Measurements from ENCODE around the gene AIFM3.

AIFM3 gene

DNA sequence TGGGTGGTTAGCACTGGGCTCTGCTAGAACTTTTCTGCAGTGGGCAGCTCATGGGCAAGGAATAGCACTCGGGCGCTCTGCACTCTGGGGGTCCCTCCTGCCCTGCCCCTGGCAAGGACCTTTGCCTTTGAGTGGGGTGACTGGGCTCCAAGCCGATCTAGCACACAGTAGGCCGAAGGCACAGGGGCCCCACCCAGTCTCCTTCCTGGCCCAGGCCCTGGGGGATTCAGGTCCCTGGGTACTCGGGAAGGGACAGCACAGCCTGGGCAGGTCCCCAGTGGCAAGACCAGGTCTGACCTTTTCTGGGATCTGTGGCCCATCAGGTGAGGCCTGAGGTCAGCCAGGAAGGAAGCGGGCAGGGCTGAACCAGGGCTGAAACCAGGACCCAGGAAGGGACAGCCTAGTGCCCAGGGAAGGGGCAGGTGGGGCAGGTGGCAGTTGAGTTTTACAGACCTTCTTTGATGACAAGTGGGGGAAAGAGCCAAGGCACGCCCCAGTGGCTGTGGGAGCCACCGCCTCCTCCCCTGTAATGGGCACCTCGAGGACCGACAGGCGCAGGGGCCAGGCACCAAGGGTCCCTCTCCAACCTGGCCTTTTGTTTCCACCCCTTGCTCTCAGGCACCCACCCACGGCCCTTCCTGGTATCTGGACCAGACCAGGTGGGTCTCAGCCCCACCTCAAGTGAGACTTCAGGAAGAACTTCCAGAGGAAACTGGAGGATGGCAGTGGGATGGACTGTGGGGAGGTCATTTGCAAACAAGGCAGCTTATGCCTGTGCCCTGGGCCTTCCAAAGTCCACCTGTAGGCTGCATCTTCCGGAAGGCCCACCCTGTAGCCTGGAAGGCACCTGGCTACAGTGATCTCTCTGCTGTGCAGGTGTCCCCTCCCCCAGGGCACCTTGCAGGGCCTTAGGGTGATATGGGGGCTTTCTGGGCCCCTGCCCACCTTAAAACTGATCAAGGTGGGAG is 883 bp upstream of the AIFM3 start:
- Histone ChIP-seq H3F3A (ENCODE audit: low read depth) (no peaks in the 10 kb centered on the region), H3K27me3 (ENCODE audit: insufficient read depth, low read length, poor library complexity, severe bottlenecking) (no peaks in the 10 kb centered on the region), H3K4me1 (ENCODE audit: insufficient read depth, low read length, poor library complexity, severe bottlenecking) (peaks cover 5% of the 10 kb centered on the region), H3K36me3 (ENCODE audit: insufficient read depth, low read length) (no peaks in the 10 kb centered on the region), H3K9me3 (ENCODE audit: insufficient read depth, low read depth, low read length) (no peaks in the 10 kb centered on the region), H3K79me2 (ENCODE audit: insufficient read depth, low read length) (no peaks in the 10 kb centered on the region), H3K9ac (ENCODE audit: low read depth, low read length, poor library complexity, severe bottlenecking) (no peak overlapping the region), H3K4me3 (ENCODE audit: low read length, poor library complexity, severe bottlenecking) (no peak overlapping the region), H4K20me1 (ENCODE audit: insufficient read depth, low read length, poor library complexity, severe bottlenecking) (no peaks in the 10 kb centered on the region), H2AFZ (ENCODE audit: low read length) (no peak overlapping the region), H3K9me2 (replicated peaks; ENCODE audit: low read depth, low read length) (no peaks in the 10 kb centered on the region), H3K4me2 (ENCODE audit: low read depth, low read length, poor library complexity, severe bottlenecking) (no peak overlapping the region)
- TF ChIP-seq, protein P1, sequence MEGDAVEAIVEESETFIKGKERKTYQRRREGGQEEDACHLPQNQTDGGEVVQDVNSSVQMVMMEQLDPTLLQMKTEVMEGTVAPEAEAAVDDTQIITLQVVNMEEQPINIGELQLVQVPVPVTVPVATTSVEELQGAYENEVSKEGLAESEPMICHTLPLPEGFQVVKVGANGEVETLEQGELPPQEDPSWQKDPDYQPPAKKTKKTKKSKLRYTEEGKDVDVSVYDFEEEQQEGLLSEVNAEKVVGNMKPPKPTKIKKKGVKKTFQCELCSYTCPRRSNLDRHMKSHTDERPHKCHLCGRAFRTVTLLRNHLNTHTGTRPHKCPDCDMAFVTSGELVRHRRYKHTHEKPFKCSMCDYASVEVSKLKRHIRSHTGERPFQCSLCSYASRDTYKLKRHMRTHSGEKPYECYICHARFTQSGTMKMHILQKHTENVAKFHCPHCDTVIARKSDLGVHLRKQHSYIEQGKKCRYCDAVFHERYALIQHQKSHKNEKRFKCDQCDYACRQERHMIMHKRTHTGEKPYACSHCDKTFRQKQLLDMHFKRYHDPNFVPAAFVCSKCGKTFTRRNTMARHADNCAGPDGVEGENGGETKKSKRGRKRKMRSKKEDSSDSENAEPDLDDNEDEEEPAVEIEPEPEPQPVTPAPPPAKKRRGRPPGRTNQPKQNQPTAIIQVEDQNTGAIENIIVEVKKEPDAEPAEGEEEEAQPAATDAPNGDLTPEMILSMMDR (conservative IDR thresholded peaks at IDR 0.05; ENCODE audit: low read length): no peak
- TF ChIP-seq EZH2phosphoT487 (IDR thresholded peaks at IDR 0.05; ENCODE audit: borderline replicate concordance): no peak

- Histone ChIP-seq H3K36me3 (ENCODE audit: insufficient read depth, low read length) (no peaks in the 10 kb centered on the region), H3K27me3 (ENCODE audit: insufficient read depth, low read length, poor library complexity, severe bottlenecking) (no peaks in the 10 kb centered on the region), H3K79me2 (ENCODE audit: insufficient read depth, low read length) (no peaks in the 10 kb centered on the region), H2AFZ (ENCODE audit: low read length) (no peak overlapping the region), H3K4me1 (ENCODE audit: insufficient read depth, low read length, poor library complexity, severe bottlenecking) (peaks cover 5% of the 10 kb centered on the region), H3F3A (ENCODE audit: low read depth) (no peaks in the 10 kb centered on the region), H3K4me3 (ENCODE audit: low read length, poor library complexity, severe bottlenecking) (no peak overlapping the region), H3K9ac (ENCODE audit: low read depth, low read length, poor library complexity, severe bottlenecking) (no peak overlapping the region), H3K9me3 (ENCODE audit: insufficient read depth, low read depth, low read length) (no peaks in the 10 kb centered on the region), H3K9me2 (replicated peaks; ENCODE audit: low read depth, low read length) (no peaks in the 10 kb centered on the region), H4K20me1 (ENCODE audit: insufficient read depth, low read length, poor library complexity, severe bottlenecking) (no peaks in the 10 kb centered on the region), H3K4me2 (ENCODE audit: low read depth, low read length, poor library complexity, severe bottlenecking) (no peak overlapping the region)
- TF ChIP-seq, protein P1 (conservative IDR thresholded peaks at IDR 0.05; ENCODE audit: low read length): no peak
- no peak for TF ChIP-seq EZH2phosphoT487 (IDR thresholded peaks at IDR 0.05; ENCODE audit: borderline replicate concordance)
These were observed 699 bp downstream of the AIFM3 start for GRCh38 chr22:20967697-20968211.

- TF ChIP-seq, protein P1 (conservative IDR thresholded peaks at IDR 0.05; ENCODE audit: low read length): no peak
- no peak for TF ChIP-seq EZH2phosphoT487 (IDR thresholded peaks at IDR 0.05; ENCODE audit: borderline replicate concordance)
- no peaks in the 10 kb centered on the region for H3F3A ChIP-seq (ENCODE audit: low read depth)
- H3K4me2 ChIP-seq (ENCODE audit: low read depth, low read length, poor library complexity, severe bottlenecking): no peak overlapping the region
- H3K79me2 ChIP-seq (ENCODE audit: insufficient read depth, low read length): no peaks in the 10 kb centered on the region
- no peaks in the 10 kb centered on the region for H3K9me2 ChIP-seq (replicated peaks; ENCODE audit: low read depth, low read length)
- H3K4me3 ChIP-seq (ENCODE audit: low read length, poor library complexity, severe bottlenecking): no peak overlapping the region
- H3K27me3 ChIP-seq (ENCODE audit: insufficient read depth, low read length, poor library complexity, severe bottlenecking): no peaks in the 10 kb centered on the region
- no peaks in the 10 kb centered on the region for H3K9me3 ChIP-seq (ENCODE audit: insufficient read depth, low read depth, low read length)
- no peaks in the 10 kb centered on the region for H3K36me3 ChIP-seq (ENCODE audit: insufficient read depth, low read length)
- H3K9ac ChIP-seq (ENCODE audit: low read depth, low read length, poor library complexity, severe bottlenecking): no peak overlapping the region
- peaks cover 5% of the 10 kb centered on the region for H3K4me1 ChIP-seq (ENCODE audit: insufficient read depth, low read length, poor library complexity, severe bottlenecking)
- no peak overlapping the region for H2AFZ ChIP-seq (ENCODE audit: low read length)
- H4K20me1 ChIP-seq (ENCODE audit: insufficient read depth, low read length, poor library complexity, severe bottlenecking): no peaks in the 10 kb centered on the region
These were observed 1.4 kb downstream of the AIFM3 start for GRCh38 chr22:20968281-20968977.
